ENCODE results near the gene DHX32. TPM values are rescaled to one million over a fixed set of nuclear protein-coding genes. Genes with fewer than 3 reads are reported as not detected.
A peak's percentile ranks its signal among the peaks of the same experiment; 100 is the strongest.

Gene DHX32
- total and polyA plus RNA-seq, 2 experiments from 2014 or later: 48.8 to 66.7 TPM

DNA sequence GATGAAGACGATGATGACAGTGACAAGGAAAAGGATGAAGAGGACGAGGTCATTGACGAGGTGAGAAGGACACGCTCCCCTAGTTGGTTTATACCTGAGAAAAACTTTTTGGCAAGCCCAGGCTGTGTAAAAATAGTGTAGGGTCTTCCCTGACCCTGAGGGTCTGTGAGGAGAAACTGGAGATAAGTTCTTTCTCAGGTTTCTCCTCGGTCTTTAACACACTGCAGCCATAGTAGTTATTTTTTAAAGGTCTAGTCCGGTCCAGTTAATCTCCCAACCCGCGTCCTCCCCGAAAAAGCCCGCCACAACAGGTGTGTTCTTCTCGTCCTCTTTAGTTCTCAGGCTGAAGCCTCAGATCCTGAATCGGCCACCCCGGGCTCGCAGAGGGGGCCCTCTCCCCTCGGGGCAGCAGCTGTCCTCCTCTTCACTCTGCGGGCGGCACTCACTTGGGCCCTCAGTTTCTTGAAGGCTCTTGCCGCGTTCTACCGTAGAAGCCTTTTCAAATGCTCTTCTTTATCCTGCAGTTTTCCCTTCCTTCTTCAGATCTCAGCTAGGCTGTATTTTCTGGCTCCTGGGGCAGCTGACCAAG, 57.3 kb downstream of the DHX32 start:
- peak overlapping the region; percentile 98 for H3K27ac ChIP-seq
- DNase-seq (ENCODE audit: low read depth in 1 of 2, low spot score in 1 of 2): peak in 1 of 2 donors; percentile 15
- TF ChIP-seq CTCF (IDR thresholded peaks at IDR 0.05; ENCODE audit: low read depth, low read length): no peak

GRCh38 chr10:125822878-125823662, 58.0 kb downstream of the DHX32 start, which contains the start of the genes BCCIP and UROS:
Gene BCCIP (plus strand): TSS chr10:125823546. CDS start chr10:125823558, 12 bp downstream.
Gene UROS (minus strand): TSS chr10:125823258. CDS start chr10:125816499, 6,759 bp downstream.
- peak; percentile 93 to 95 for DNase-seq (ENCODE audit: low read depth in 1 of 2, low spot score in 1 of 2)
- TF ChIP-seq CTCF (IDR thresholded peaks at IDR 0.05; ENCODE audit: low read depth, low read length): no peak

More for the DNA sequence above, 57.3 kb downstream of the DHX32 start:
- peaks cover 5% of the 10 kb centered on the region for H3K4me1 ChIP-seq (ENCODE audit: low read depth)
- peak overlapping the region; percentile 87 for H3K4me3 ChIP-seq
- no peaks in the 10 kb centered on the region for H3K27me3 ChIP-seq
- H3K36me3 ChIP-seq: peaks cover 6% of the 10 kb centered on the region
- no peaks in the 10 kb centered on the region for H3K9me3 ChIP-seq (ENCODE audit: low read depth)

DNA sequence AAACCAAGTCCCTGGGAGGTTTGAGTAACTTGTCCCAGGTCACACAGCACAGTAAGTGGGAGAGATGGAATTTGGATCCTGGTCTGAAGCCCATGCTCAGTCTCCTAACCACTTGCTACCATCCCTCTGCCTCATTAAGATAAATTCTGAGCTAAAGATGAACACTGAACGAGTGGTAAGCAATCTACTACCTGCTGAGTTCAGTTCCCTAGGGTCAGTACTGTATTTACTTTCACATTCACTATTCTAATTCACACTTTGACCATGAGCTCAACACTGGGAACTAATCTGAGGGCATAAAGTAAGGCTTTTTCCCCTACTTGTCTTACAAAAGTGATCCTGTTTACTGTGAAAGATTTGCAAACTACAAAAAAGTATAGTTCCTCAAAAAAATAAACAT, 60.4 kb downstream of the DHX32 start:
- no peaks in the 10 kb centered on the region for H3K36me3 ChIP-seq
- no peak overlapping the region for H3K4me3 ChIP-seq
- no peaks in the 10 kb centered on the region for H3K27me3 ChIP-seq
- H3K9me3 ChIP-seq (ENCODE audit: low read depth): no peaks in the 10 kb centered on the region
- TF ChIP-seq CTCF (IDR thresholded peaks at IDR 0.05; ENCODE audit: low read depth, low read length): no peak
- peaks cover 10% of the 10 kb centered on the region for H3K4me1 ChIP-seq (ENCODE audit: low read depth)
- H3K27ac ChIP-seq: no peak overlapping the region
- DNase-seq (ENCODE audit: low read depth in 1 of 2, low spot score in 1 of 2): no peak

More at GRCh38 chr10:125822878-125823662, 58.0 kb downstream of the DHX32 start, which contains the start of the genes BCCIP and UROS:
- Histone ChIP-seq H3K4me3 (peak within 1 kb of the TSS; percentile 87), H3K9me3 (ENCODE audit: low read depth) (no peaks in the 10 kb centered on the region), H3K4me1 (ENCODE audit: low read depth) (peaks cover 5% of the 10 kb centered on the region), H3K27me3 (no peaks in the 10 kb centered on the region), H3K36me3 (peaks cover 6% of the 10 kb centered on the region), H3K27ac (peak within 1 kb of the TSS; percentile 98)

GRCh38 chr10:125817337-125817946, 63.6 kb downstream of the DHX32 start:
- no peak overlapping the region for H3K4me3 ChIP-seq
- no peak overlapping the region for H3K27ac ChIP-seq
- H3K4me1 ChIP-seq (ENCODE audit: low read depth): peaks cover 5% of the 10 kb centered on the region
- no peak for DNase-seq (ENCODE audit: low read depth in 1 of 2, low spot score in 1 of 2)
- no peaks in the 10 kb centered on the region for H3K27me3 ChIP-seq
- peaks cover 6% of the 10 kb centered on the region for H3K36me3 ChIP-seq
- H3K9me3 ChIP-seq (ENCODE audit: low read depth): no peaks in the 10 kb centered on the region
- no peak for TF ChIP-seq CTCF (IDR thresholded peaks at IDR 0.05; ENCODE audit: low read depth, low read length)

DNA sequence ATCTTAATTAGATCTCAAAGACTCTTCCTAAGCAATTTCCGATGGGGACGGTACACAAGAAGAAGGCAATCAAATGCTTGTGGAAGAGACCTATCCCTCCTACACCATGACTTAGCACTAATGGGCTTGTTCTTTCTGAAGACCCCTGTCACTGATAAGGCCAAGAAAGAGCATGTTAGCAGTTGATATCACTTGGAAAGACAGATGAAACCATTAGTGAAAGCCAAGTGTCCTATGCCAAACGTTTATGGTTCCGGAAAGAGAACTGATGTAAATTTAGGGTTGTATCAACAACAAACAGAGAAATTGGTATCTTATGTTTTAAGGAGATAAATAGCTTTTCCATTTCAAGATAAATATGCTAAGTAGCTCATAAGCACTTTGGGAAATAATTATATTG, 64.5 kb downstream of the DHX32 start:
- no peak overlapping the region for H3K27ac ChIP-seq
- H3K27me3 ChIP-seq: no peaks in the 10 kb centered on the region
- no peak for TF ChIP-seq CTCF (IDR thresholded peaks at IDR 0.05; ENCODE audit: low read depth, low read length)
- peaks cover 6% of the 10 kb centered on the region for H3K36me3 ChIP-seq
- H3K4me1 ChIP-seq (ENCODE audit: low read depth): peaks cover 5% of the 10 kb centered on the region
- DNase-seq (ENCODE audit: low read depth in 1 of 2, low spot score in 1 of 2): no peak
- no peaks in the 10 kb centered on the region for H3K9me3 ChIP-seq (ENCODE audit: low read depth)
- H3K4me3 ChIP-seq: no peak overlapping the region
